Panc1 (cell line): Measurements from ENCODE around the gene ATXN7. TPM values are rescaled to one million over a fixed set of nuclear protein-coding genes. Genes with fewer than 3 reads are reported as not detected.

Experiments used
- ATAC-seq: fragments of 200-7000 bp; cut with Tn5 transposase; 2 replicates; pipeline ENCODE4 v1.9.1; 2020; ENCODE audit warnings: mild to moderate bottlenecking, moderate library complexity
- BruUV-seq: library from RNA; stranded (reverse); fragments of 400-500 nt; replicated peaks from 2 replicates; lab custom pipeline; 2021; lab: Mats Ljungman, UMichigan
- CTCF ChIA-PET: fragments of 300-600 bp; sonication (Branson Sonifier 250); formaldehyde crosslinking; loops from one replicate; lab custom pipeline; 2022; ENCODE audit warnings: antibody characterized with exemption; lab: Charles Lee
- POLR2A ChIA-PET: fragments of 300-600 bp; sonication (Branson Sonifier 250); formaldehyde crosslinking; loops from one replicate; lab custom pipeline; 2022; ENCODE audit warnings: antibody characterized with exemption; lab: Charles Lee
- DNase-seq: peaks from one replicate; pipeline ENCODE4 v3.0.0-alpha.2; 2010; ENCODE audit warnings: low read depth, low spot score
- H3K27ac ChIP-seq: 2 replicates; pipeline ENCODE4 v1.5.1; 2011; ENCODE audit warnings: mild to moderate bottlenecking, low read length, inconsistent platforms
- H3K27me3 ChIP-seq: fragments of 200-500 bp; sonication (Bioruptor generic); 2 replicates; pipeline ENCODE4 v1.6.0; 2014; ENCODE audit warnings: low read length, inconsistent platforms; ENCODE audit not compliant: control insufficient read depth, insufficient read depth
- H3K36me3 ChIP-seq: fragments of 200-500 bp; sonication (Bioruptor generic); 2 replicates; pipeline ENCODE4 v1.5.1; 2014; ENCODE audit warnings: inconsistent platforms, mild to moderate bottlenecking, low read length, moderate library complexity; ENCODE audit not compliant: control insufficient read depth, insufficient read depth
- H3K4me1 ChIP-seq: 2 replicates; pipeline ENCODE4 v1.5.1; 2011; ENCODE audit warnings: inconsistent platforms, mild to moderate bottlenecking, low read length, moderate library complexity; ENCODE audit not compliant: control insufficient read depth, insufficient read depth
- H3K4me3 ChIP-seq, 2 experiments: 2 replicates each; pipeline ENCODE4 v1.5.1; 2011 to 2012; ENCODE audit warnings: low read depth in 2 of 2, low read length in 2 of 2, mild to moderate bottlenecking in 2 of 2, inconsistent platforms in 1 of 2, moderate library complexity in 1 of 2
- H3K9me3 ChIP-seq: fragments of 200-500 bp; sonication (Bioruptor generic); 2 replicates; pipeline ENCODE4 v1.5.1; 2014; ENCODE audit warnings: low read depth, mild to moderate bottlenecking, inconsistent platforms, low read length, moderate library complexity; ENCODE audit not compliant: control insufficient read depth, insufficient read depth
- CTCF ChIP-seq: fragments of 450-650 bp; IDR thresholded peaks from 2 replicates; pipeline ENCODE4 v1.5.1; 2017; ENCODE audit warnings: mild to moderate bottlenecking
- POLR2AphosphoS5 ChIP-seq: IDR thresholded peaks from 2 replicates; pipeline ENCODE4 v1.6.1; 2012; ENCODE audit warnings: mild to moderate bottlenecking, low read depth, low read length, moderate library complexity
- SIN3A ChIP-seq: IDR thresholded peaks from 2 replicates; pipeline ENCODE4 v1.6.1; 2012; ENCODE audit warnings: low read depth, mild to moderate bottlenecking, low read length, moderate library complexity, borderline replicate concordance; ENCODE audit not compliant: insufficient read depth
- TCF7L2 ChIP-seq: IDR thresholded peaks from 2 replicates; pipeline ENCODE4 v1.6.1; 2011; ENCODE audit warnings: mild to moderate bottlenecking, low read depth, low read length, inconsistent platforms
- in situ Hi-C: cut with HindIII; loops from 2 replicates; pipeline ENCODE4 v1.10.0; 2016; ENCODE audit warnings: low sequenced_read_pairs, low pct_unique_long_range_greater_than_20kb
- intact Hi-C: fragments of 100-400 bp; cut with micrococcal nuclease; formaldehyde crosslinking; loops from one replicate; pipeline ENCODE4 v1.10.0; 2022; ENCODE audit not compliant: unreplicated experiment
- total RNA-seq: library from RNA; stranded (reverse); gene quantifications from one replicate; pipeline ENCODE4 v1.2.1, GENCODE V29; 2021; ENCODE audit not compliant: unreplicated experiment
- TF ChIP-seq, protein P1 (sequence below), 2 experiments: IDR thresholded peaks; 2 replicates each; pipeline ENCODE4 v1.6.1; 2011 to 2012; ENCODE audit warnings: low read depth in 2 of 2, control low read depth in 1 of 2, low read length in 1 of 2, mild to moderate bottlenecking in 1 of 2, moderate library complexity in 1 of 2; ENCODE audit not compliant: insufficient read depth in 1 of 2

Gene ATXN7
- total RNA-seq, 1 experiment from 2014 or later, result 17.3 TPM

- H3K27ac ChIP-seq, result peak overlapping the region; percentile 86
- CTCF ChIA-PET, result interaction anchor here (0.7 kb wide), 1 partner anchor 130 kb away, joined by 8 read pairs; no protein-coding TSS in a partner anchor
- no peaks in the 10 kb centered on the region; the same call in 1 of the 2 replicates for H3K36me3 ChIP-seq
- no TSS peak for BruUV-seq
- no peaks in the 10 kb centered on the region for H3K27me3 ChIP-seq
- intact Hi-C loops (no loop called here), in situ Hi-C loops (no loop called here)
- TF ChIP-seq SIN3A (no peak), TCF7L2 (no peak), POLR2AphosphoS5 (no peak), CTCF (no peak)
- TF ChIP-seq, protein P1, sequence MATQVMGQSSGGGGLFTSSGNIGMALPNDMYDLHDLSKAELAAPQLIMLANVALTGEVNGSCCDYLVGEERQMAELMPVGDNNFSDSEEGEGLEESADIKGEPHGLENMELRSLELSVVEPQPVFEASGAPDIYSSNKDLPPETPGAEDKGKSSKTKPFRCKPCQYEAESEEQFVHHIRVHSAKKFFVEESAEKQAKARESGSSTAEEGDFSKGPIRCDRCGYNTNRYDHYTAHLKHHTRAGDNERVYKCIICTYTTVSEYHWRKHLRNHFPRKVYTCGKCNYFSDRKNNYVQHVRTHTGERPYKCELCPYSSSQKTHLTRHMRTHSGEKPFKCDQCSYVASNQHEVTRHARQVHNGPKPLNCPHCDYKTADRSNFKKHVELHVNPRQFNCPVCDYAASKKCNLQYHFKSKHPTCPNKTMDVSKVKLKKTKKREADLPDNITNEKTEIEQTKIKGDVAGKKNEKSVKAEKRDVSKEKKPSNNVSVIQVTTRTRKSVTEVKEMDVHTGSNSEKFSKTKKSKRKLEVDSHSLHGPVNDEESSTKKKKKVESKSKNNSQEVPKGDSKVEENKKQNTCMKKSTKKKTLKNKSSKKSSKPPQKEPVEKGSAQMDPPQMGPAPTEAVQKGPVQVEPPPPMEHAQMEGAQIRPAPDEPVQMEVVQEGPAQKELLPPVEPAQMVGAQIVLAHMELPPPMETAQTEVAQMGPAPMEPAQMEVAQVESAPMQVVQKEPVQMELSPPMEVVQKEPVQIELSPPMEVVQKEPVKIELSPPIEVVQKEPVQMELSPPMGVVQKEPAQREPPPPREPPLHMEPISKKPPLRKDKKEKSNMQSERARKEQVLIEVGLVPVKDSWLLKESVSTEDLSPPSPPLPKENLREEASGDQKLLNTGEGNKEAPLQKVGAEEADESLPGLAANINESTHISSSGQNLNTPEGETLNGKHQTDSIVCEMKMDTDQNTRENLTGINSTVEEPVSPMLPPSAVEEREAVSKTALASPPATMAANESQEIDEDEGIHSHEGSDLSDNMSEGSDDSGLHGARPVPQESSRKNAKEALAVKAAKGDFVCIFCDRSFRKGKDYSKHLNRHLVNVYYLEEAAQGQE (IDR thresholded peaks at IDR 0.05; ENCODE audit: insufficient read depth in 1 of 2, low read depth in 2 of 2, low read length in 1 of 2), result no peak
- H3K9me3 ChIP-seq, result no peaks in the 10 kb centered on the region
- POLR2A ChIA-PET, result no interaction called here
- peaks cover 3% of the 10 kb centered on the region; the same call in 1 of the 2 replicates for H3K4me1 ChIP-seq
- ATAC-seq (peak; percentile 90), DNase-seq (no peak)
- peak overlapping the region; percentile 70 to 79 for H3K4me3 ChIP-seq
These were observed 619 bp downstream of the ATXN7 start for GRCh38 chr3:63864008-63864964.

GRCh38 chr3:63864965-63865327 is 1.3 kb downstream of the ATXN7 start:
- intact Hi-C loops, result no loop called here
- in situ Hi-C loops, result no loop called here
- Histone ChIP-seq H3K27me3 (no peaks in the 10 kb centered on the region), H3K4me3 (peak overlapping the region; percentile 70 to 79), H3K9me3 (no peaks in the 10 kb centered on the region), H3K4me1 (peaks cover 3% of the 10 kb centered on the region; the same call in 1 of the 2 replicates), H3K27ac (peak overlapping the region; percentile 86), H3K36me3 (no peaks in the 10 kb centered on the region; the same call in 1 of the 2 replicates)
- TSS peak; percentile 85 for BruUV-seq
- ATAC-seq, result no peak
- ChIA-PET CTCF (no interaction called here), POLR2A (no interaction called here)
- DNase-seq, result no peak
- TF ChIP-seq POLR2AphosphoS5, result no peak
- TF ChIP-seq, protein P1 (IDR thresholded peaks at IDR 0.05; ENCODE audit: insufficient read depth in 1 of 2, low read depth in 2 of 2, low read length in 1 of 2), result no peak
- no peak for TF ChIP-seq TCF7L2
- TF ChIP-seq CTCF, result no peak
- no peak for TF ChIP-seq SIN3A
